Activated naive CD8-positive, alpha-beta T cell treated with anti-CD3 and anti-CD28 coated beads for 36 hours (primary cell): Measurements from ENCODE around the gene C19orf73. TPM values are rescaled to one million over a fixed set of nuclear protein-coding genes. Genes with fewer than 3 reads are reported as not detected.
"Not testable (repeated sequence)": the region's sequence is repeated elsewhere in the genome, so short reads cannot be mapped to it uniquely, and the experiment has no call there.

ENCODE experiments used
- DNase-seq: peaks from one replicate; pipeline ENCODE4 v3.0.0; 2021
- H3K27ac Mint-ChIP-seq: one replicate; pipeline ENCODE4 v1.8.0; 2022; ENCODE audit warnings: mild to moderate bottlenecking, moderate library complexity, mixed read lengths
- H3K27me3 Mint-ChIP-seq: one replicate; pipeline ENCODE4 v1.8.0; 2022; ENCODE audit warnings: mild to moderate bottlenecking, mixed read lengths
- H3K36me3 Mint-ChIP-seq: one replicate; pipeline ENCODE4 v1.8.0; 2021; ENCODE audit warnings: mild to moderate bottlenecking, mixed read lengths
- H3K4me1 Mint-ChIP-seq: one replicate; pipeline ENCODE4 v1.8.0; 2021; ENCODE audit warnings: mixed read lengths
- H3K4me3 Mint-ChIP-seq: one replicate; pipeline ENCODE4 v1.8.0; 2022; ENCODE audit warnings: mild to moderate bottlenecking, moderate library complexity, mixed read lengths
- H3K9me3 Mint-ChIP-seq: one replicate; pipeline ENCODE4 v1.8.0; 2022; ENCODE audit warnings: mixed read lengths
- total RNA-seq, 2 experiments: library from RNA; stranded (reverse); gene quantifications; one replicate each; pipeline ENCODE4 v1.2.3, GENCODE V29; 2021

The C19orf73 gene
- total RNA-seq, 2 experiments from 2014 or later = 1.0 to 1.3 TPM

DNA sequence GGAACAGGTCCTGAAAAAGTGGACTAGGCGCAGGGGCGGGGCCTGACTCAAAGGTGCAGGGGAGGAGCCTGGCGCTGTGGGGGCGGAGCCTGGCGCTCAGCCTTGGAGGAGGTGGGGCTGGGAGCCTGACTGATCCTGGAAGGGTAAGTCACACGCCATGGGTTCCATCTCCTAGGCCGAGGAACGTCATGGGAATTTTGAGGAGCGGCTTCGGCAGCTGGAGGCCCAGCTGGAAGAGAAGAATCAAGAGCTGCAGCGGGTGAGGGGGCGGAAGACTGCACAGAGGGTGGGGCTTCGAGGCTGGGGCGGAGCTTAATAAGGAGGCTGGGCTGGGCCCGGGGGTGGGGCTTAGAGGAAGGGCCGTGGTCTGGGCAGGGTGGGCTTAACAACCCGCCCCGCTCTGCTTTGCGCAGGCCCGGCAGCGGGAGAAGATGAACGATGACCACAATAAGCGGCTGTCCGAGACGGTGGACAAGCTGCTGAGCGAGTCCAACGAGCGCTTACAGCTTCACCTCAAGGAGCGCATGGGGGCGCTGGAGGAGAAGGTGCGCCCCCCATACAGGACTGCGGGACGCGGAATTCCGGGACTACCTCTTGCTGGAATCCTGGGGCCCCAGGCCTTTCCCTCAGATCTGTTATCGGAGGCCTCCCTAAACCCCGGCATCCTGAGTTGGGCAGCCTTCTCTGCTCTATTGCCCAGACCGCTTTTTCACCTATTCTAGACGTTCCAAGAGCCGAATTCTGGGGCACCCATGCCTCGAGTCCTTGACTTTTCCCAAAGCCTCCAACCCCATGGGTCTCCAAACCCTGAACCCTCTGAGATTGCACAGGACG is 14.9 kb upstream of the C19orf73 start:
- no peaks in the 10 kb centered on the region for H3K9me3 Mint-ChIP-seq
- no peak for DNase-seq
- peak overlapping the region; percentile 67 for H3K4me3 Mint-ChIP-seq
- peaks cover 5% of the 10 kb centered on the region for H3K36me3 Mint-ChIP-seq
- H3K27me3 Mint-ChIP-seq = peaks cover 19% of the 10 kb centered on the region
- H3K27ac Mint-ChIP-seq = no peak overlapping the region
- H3K4me1 Mint-ChIP-seq = peaks cover 9% of the 10 kb centered on the region

DNA sequence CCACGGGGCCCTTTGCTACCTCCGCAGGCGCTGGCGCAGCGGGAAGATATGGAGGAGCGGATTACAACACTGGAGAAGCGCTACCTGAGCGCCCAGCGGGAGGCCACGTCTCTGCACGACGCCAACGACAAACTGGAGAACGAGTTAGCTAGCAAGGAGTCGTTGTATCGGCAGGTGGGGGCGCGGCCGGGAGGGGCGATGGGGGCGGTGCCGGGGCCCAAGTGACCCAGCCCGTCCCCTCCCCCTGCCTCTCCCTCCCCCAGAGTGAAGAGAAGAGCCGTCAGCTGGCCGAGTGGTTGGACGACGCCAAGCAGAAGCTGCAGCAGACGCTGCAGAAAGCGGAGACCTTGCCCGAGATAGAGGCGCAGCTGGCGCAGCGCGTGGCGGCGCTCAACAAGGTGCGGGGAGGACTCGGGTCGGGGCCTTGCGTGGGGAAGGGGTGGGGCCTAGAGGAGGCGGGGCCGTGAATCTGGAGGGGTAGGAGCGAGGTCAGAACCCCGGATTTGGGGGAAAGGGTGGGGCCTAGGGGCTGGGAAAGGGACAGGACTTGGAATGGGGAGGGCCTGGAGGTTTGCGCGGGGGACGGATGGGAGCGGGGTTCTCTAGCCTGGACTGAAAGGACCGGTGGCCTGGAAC is 14.1 kb upstream of the C19orf73 start:
- H3K9me3 Mint-ChIP-seq = no peaks in the 10 kb centered on the region
- peaks cover 11% of the 10 kb centered on the region for H3K4me1 Mint-ChIP-seq
- H3K4me3 Mint-ChIP-seq = peak overlapping the region; percentile 67
- no peak overlapping the region for H3K27ac Mint-ChIP-seq
- DNase-seq = no peak
- H3K27me3 Mint-ChIP-seq = peaks cover 19% of the 10 kb centered on the region
- peaks cover 5% of the 10 kb centered on the region for H3K36me3 Mint-ChIP-seq

DNA sequence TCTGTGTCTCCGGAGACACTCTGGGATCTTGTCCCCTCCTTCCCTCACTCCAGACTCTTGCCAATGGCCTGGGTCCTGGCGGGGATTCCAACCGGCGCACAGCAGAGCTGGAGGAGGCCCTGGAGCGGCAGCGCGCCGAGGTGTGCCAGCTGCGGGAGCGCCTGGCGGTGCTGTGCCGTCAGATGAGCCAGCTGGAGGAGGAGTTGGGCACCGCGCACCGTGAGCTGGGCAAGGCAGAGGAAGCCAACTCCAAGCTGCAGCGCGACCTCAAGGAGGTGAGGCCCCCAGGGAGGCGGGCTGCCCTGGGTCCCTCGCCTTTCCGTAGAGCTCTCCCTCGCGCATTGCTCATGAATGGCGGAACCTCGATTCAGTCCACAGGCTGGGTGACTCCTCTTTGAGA is 11.4 kb upstream of the C19orf73 start:
- no peak for DNase-seq
- H3K4me3 Mint-ChIP-seq = no peak overlapping the region
- H3K9me3 Mint-ChIP-seq = no peaks in the 10 kb centered on the region

GRCh38 chr19:49129238-49129583 is 10.3 kb upstream of the C19orf73 start:
- peaks cover 3% of the 10 kb centered on the region for H3K36me3 Mint-ChIP-seq
- H3K27ac Mint-ChIP-seq = no peak overlapping the region
- peaks cover 11% of the 10 kb centered on the region for H3K4me1 Mint-ChIP-seq
- no peak overlapping the region for H3K4me3 Mint-ChIP-seq
- no peak for DNase-seq
- H3K27me3 Mint-ChIP-seq = peaks cover 10% of the 10 kb centered on the region
- no peaks in the 10 kb centered on the region for H3K9me3 Mint-ChIP-seq

More for the DNA sequence above, 11.4 kb upstream of the C19orf73 start:
- Mint-ChIP-seq H3K27me3 (peaks cover 19% of the 10 kb centered on the region), H3K36me3 (peaks cover 5% of the 10 kb centered on the region), H3K4me1 (peaks cover 11% of the 10 kb centered on the region), H3K27ac (no peak overlapping the region)

DNA sequence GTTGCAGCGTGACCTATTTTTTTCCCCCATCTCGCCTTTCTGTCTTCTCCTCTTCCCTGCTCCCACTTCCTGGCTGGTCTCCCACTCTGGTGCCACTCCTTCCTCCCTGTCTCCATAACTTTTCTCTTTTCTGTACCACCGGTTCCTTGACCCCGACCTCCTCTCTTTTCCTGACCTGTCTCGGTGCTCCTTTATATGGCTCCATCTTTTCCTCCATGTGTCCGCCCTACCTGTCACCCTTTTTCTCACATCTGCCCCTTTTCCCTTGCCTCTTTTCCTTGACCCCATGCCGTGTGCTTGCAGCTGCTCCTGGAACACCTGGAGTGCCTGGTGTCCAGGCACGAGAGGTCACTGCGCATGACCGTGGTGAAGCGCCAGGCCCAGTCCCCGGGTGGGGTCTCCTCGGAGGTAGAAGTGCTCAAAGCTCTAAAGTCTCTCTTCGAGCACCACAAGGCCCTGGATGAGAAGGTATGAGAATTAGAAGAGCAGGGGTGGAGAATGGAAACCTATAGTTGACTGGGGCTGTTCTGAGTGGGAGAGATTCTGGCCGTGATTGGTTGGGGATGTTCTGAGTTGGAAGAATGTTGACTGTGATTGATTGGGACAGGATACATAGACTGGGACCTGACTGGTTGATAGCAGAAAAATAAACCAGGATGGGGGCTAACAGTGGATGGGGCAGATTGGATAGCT is 9.7 kb upstream of the C19orf73 start:
- H3K4me3 Mint-ChIP-seq = peak overlapping the region; percentile 85
- no peak overlapping the region for H3K27ac Mint-ChIP-seq
- peaks cover 6% of the 10 kb centered on the region for H3K4me1 Mint-ChIP-seq
- H3K36me3 Mint-ChIP-seq = peaks cover 1% of the 10 kb centered on the region
- H3K27me3 Mint-ChIP-seq = peaks cover 6% of the 10 kb centered on the region
- no peaks in the 10 kb centered on the region for H3K9me3 Mint-ChIP-seq
- DNase-seq = no peak

DNA sequence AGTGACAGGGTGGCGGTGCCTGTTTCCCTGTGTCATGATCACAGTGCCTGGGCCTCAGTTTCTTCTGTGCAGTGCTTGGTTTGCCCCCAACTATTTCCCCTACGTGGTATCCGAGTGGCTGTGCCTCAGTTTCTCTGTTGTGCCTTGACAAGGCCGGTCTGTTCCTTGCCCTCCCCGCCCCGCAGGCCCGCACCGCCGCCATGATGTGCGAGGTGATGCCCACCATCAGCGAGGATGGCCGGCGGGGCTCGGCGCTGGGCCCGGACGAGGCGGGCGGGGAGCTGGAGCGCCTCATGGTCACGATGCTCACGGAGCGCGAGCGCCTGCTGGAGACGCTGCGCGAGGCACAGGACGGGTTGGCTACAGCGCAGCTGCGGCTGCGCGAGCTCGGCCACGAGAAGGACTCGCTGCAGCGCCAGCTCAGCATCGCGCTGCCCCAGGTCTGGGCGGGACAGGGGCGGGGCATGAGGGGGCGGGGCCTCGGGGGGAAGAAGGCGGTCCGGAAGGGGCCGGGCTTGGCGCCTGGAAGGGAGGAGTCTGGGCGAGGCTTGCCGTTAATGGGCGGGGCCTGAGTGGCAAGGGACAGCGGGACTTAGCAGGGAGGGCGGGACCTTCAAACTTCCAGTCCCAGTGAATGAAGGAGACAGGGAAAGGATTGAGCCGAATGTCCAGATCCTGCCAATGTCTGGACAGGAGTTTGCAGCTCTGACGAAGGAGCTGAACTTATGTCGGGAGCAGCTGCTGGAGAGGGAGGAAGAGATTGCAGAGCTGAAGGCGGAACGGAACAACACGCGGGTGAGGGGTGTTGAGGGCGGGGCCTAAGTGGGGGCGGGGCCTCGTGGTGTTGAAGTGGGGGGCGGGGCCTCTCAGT is 9.0 kb upstream of the C19orf73 start:
- Mint-ChIP-seq H3K27ac (peak overlapping the region; percentile 87), H3K27me3 (peaks cover 4% of the 10 kb centered on the region), H3K4me1 (peaks cover 2% of the 10 kb centered on the region), H3K36me3 (no peaks in the 10 kb centered on the region), H3K9me3 (no peaks in the 10 kb centered on the region), H3K4me3 (peak overlapping the region; percentile 85)
- DNase-seq = peak; percentile 94

DNA sequence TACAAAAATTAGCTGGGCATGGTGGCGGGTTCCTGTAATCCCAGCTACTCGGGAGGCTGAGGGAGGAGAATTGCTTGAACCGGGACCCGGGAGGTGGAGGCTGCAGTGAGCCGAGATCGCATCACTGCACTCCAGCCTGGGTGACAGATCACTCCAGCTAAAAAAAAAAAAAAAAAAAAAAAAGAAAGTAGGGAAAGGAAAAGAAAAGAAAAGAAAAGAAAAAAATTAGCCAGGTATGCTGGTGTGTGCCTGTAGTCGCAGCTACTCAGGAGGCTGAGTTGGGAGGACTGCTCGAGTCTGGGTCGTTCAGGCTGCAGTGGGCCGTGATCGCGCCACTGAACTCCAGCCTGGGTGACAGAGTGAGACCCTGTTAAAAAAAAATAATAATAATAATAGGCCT is 8.3 kb upstream of the C19orf73 start:
- H3K27ac Mint-ChIP-seq, DNase-seq, H3K9me3 Mint-ChIP-seq, H3K36me3 Mint-ChIP-seq, H3K27me3 Mint-ChIP-seq, H3K4me1 Mint-ChIP-seq, H3K4me3 Mint-ChIP-seq: not testable (repeated sequence)

DNA sequence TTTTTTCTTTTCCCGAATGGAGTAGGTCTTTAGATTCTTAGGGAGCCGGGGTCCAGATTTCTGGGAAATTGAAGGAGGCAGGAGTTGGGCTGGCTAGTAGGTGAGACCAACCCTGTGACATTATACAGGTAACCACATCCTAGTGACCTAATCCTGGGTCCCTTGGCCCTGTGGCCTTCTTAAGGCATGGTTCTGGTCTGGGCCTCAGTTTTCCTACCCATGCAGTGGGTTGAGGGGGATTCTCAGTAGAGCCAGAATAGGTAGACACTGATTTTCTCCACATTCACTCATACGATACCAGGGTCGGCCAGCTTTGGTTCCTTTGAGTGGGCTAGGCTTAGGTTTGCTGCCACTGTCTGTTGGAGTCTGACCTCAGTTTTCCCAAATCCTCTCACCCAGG is 7.6 kb upstream of the C19orf73 start:
- H3K36me3 Mint-ChIP-seq = no peaks in the 10 kb centered on the region
- H3K27ac Mint-ChIP-seq = no peak overlapping the region
- H3K27me3 Mint-ChIP-seq = peaks cover 4% of the 10 kb centered on the region
- no peak overlapping the region for H3K4me3 Mint-ChIP-seq
- no peaks in the 10 kb centered on the region for H3K9me3 Mint-ChIP-seq
- H3K4me1 Mint-ChIP-seq = peaks cover 2% of the 10 kb centered on the region
- DNase-seq = no peak

GRCh38 chr19:49125025-49125731 is 6.2 kb upstream of the C19orf73 start:
- Mint-ChIP-seq H3K36me3 (no peaks in the 10 kb centered on the region), H3K27ac (no peak overlapping the region), H3K4me3 (no peak overlapping the region), H3K4me1 (peaks cover 10% of the 10 kb centered on the region), H3K27me3 (peaks cover 12% of the 10 kb centered on the region), H3K9me3 (no peaks in the 10 kb centered on the region)
- DNase-seq = no peak

- H3K27me3 Mint-ChIP-seq = peaks cover 16% of the 10 kb centered on the region
- peaks cover 13% of the 10 kb centered on the region for H3K4me1 Mint-ChIP-seq
- not testable (repeated sequence) for H3K9me3 Mint-ChIP-seq, H3K36me3 Mint-ChIP-seq, DNase-seq, H3K4me3 Mint-ChIP-seq, H3K27ac Mint-ChIP-seq
Measured at GRCh38 chr19:49123285-49123684, 4.3 kb upstream of the C19orf73 start.

DNA sequence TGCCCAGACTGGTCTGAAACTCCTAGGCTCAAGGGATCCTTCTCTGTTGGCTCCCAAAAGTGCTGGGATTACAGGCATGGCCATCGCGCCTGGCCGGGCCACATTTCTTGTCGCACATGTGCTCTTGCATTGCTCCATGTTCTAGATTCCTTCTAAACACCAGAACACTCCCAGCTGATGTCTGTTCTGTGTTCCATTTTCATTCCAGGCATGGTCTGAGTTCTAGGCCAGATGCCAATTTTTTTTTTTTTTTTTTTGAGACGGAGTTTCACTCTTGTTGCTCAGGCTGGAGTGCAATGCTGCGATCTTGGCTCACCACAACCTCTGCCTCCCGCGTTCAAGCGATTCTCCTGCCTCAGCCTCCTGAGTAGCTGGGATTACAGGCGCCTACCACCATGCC is 2.9 kb upstream of the C19orf73 start:
- H3K27me3 Mint-ChIP-seq = peaks cover 16% of the 10 kb centered on the region
- H3K4me3 Mint-ChIP-seq, H3K9me3 Mint-ChIP-seq, H3K36me3 Mint-ChIP-seq, H3K27ac Mint-ChIP-seq, DNase-seq: not testable (repeated sequence)
- H3K4me1 Mint-ChIP-seq = peaks cover 19% of the 10 kb centered on the region

DNA sequence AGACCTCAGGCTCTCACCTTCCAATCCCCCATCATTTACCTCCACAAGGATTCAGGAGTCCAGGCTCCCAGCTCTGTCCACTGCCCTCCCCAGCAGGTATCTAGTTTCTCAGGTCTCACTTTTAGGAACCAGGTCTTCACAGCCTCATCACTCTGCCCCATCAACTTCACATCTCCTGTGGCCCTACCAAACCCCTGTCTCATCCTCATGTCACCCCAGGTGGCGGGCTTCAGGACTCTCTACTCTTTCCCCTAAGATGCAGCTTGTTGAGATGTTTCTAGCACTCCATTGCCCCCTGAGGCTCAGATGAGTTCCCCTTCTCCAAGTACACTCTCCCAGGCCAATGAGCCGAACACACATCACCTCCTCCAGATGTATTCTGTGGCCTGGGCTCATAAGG is 1.9 kb upstream of the C19orf73 start:
- Mint-ChIP-seq H3K27ac (no peak overlapping the region), H3K4me3 (peak overlapping the region; percentile 46), H3K36me3 (peaks cover 4% of the 10 kb centered on the region), H3K4me1 (peaks cover 19% of the 10 kb centered on the region), H3K27me3 (peaks cover 16% of the 10 kb centered on the region), H3K9me3 (no peaks in the 10 kb centered on the region)
- no peak for DNase-seq

DNA sequence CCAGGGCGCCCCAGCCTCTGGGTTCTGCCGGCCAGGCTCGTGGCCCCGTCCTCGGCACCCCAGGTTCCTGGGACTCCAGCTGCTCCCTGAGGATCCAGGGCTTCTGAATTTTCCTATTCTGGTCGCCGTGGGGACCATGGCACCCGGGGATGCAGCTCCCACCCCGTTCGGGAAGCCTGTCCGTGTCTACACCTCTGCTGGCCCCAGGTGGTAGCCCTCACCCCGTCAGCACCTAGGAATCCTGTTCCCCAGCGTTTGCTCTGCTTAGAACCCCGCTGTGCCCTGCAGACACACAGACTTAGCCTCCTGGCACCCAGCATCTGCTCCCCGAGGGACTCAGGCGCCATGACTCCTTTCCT is 1.4 kb upstream of the C19orf73 start:
- Mint-ChIP-seq H3K4me1 (peaks cover 19% of the 10 kb centered on the region), H3K36me3 (peaks cover 4% of the 10 kb centered on the region), H3K27me3 (peaks cover 16% of the 10 kb centered on the region), H3K9me3 (no peaks in the 10 kb centered on the region), H3K4me3 (peak overlapping the region; percentile 46), H3K27ac (no peak overlapping the region)
- DNase-seq = no peak
